Inflammatory macrophage treated with lipopolysaccharide for 1 hour (primary cell): ENCODE results near the gene DERL2.

Experiments used
- DNase-seq, 2 donors: peaks; one replicate each; pipeline ENCODE4 v3.0.0-alpha.2; 2020 to 2022

The DERL2 gene

DNA sequence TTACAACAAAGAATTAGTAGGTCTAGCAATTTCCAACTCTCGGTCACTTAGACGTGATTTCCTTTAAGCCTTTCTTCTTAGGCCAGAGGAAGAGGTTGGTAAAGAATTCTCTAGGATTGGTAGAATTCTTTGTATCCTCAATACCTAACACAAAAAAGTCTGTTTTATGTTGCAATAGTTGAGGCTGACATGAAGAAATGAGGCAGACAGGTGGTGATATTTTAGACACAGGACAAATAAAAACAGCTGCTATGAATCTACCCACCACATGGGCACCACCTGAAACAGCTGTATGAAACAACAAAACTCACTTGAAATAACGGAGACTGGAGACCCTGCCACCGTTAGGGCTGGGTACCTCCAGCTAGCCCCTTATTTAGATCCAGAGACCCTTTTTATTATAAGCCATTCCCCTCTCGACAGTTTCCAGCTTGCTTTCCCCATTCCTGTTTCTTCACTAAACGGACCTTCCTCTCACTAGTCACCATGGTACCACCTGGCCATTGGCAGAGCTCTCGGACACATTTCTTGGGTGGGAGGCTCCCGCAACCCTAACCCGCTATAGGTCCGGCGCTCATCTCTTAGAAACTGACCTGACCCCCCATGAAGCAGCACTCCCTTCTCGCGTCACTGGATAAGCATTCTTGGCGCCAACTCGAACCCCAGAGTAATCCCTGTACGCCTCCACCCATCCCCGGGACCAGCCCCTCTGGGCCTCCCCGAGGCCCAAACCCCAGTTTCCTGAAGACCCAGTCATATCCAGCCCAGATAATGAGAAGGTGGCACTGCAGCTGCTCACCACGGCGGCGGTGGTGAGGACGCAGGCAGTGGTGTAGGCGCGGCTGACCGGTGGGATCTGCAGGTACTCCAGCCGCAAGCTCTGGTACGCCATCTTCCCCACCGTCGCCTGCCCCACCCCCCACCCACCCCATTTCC is at the start of gene DERL2:
DERL2 (minus strand) TSS at position 909 of the 936 bp plus-strand sequence; CDS start at position 892, 17 bp downstream.
- DNase-seq, result peak; percentile 2 to 13

DNA sequence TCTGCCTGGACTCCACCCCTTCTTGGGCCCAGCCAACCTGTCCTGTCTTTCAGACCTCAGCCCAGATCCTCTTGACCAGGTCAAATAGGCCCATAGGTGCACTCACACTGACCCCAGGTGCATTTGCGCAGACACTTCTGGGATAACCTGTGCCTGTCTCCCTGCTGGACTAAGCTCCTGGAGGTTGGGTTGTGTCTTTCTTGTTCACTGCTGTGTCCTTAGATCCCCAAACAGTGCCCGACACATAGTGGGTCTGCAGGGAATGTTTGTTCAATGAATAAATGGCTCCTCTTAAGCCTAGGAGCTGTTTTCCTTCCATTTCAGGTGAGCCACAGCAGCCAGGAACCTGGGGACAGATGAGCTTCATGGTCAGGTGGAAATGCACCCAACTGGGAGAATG is 49.5 kb upstream of the DERL2 start:
- no peak for DNase-seq

- DNase-seq, result no peak
These were observed 47.7 kb upstream of the DERL2 start for GRCh38 chr17:5533486-5534315.

- no peak for DNase-seq
These were observed 46.6 kb upstream of the DERL2 start for GRCh38 chr17:5532581-5532980.

GRCh38 chr17:5531085-5531418 is 45.1 kb upstream of the DERL2 start:
- no peak for DNase-seq

DNA sequence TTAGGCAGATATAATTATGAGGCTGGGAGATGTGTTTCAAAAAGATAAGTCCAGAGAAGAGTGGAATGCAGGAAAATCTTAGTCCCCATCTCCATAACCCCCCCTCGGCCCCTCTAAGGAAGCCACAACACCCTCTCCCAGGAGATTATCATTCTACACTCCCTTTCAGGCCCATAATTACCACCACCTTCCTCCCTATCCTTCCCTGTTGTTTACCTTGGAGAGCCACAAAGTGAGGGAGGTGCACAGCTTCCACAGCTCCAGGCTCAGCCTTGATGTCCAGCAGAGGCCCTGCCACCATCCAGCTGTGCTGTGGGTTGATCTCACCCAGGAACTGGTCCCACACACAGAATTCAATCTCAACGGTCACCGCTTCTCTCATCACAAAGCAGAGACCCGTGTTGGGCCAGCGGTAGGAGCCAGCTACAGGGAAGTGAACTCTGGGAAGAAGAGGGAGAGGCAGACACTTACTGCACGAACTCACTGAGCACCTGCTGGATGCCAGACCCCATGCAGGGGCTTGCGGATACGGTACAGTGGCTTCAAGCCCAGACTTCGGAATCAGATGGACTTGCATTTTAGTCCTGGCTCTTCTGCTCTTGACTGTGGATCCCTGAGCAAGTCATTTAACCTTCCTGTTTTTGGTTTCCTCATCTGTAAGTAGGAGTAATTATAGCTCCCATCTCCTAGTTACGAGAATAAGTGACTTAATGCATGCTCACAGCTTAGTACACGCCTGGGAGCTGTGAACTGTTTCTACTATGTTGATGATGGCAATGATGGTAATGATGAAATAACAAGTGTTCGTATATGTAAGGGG is 44.5 kb upstream of the DERL2 start:
- peak; percentile 3 to 45 for DNase-seq

GRCh38 chr17:5527601-5528250 is 41.7 kb upstream of the DERL2 start:
- DNase-seq, result no peak

- DNase-seq, result peak; percentile 21 to 53
These were observed 41.0 kb upstream of the DERL2 start for GRCh38 chr17:5526821-5527598.

- DNase-seq, result no peak
These were observed 37.3 kb upstream of the DERL2 start for GRCh38 chr17:5523249-5523648.

DNA sequence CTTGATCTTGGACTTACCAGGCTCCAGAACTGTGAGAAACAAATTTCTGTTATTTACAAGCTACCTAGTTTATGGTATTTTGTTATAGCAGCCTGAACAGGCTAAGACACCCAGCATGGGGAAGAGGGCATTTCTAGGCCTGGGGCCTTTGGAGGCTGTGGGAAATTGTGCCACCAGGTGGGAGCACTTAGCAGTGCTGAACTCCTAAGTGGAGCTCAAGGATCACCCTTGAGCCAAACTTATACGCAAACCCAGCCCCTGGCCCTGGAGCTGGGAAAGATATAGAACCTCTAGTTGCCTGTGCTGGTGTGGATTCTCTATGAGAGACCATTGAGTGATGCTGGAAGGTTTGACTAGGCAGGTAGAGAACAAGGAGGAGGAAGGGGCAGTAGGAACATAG is 36.5 kb upstream of the DERL2 start:
- DNase-seq, result no peak

DNA sequence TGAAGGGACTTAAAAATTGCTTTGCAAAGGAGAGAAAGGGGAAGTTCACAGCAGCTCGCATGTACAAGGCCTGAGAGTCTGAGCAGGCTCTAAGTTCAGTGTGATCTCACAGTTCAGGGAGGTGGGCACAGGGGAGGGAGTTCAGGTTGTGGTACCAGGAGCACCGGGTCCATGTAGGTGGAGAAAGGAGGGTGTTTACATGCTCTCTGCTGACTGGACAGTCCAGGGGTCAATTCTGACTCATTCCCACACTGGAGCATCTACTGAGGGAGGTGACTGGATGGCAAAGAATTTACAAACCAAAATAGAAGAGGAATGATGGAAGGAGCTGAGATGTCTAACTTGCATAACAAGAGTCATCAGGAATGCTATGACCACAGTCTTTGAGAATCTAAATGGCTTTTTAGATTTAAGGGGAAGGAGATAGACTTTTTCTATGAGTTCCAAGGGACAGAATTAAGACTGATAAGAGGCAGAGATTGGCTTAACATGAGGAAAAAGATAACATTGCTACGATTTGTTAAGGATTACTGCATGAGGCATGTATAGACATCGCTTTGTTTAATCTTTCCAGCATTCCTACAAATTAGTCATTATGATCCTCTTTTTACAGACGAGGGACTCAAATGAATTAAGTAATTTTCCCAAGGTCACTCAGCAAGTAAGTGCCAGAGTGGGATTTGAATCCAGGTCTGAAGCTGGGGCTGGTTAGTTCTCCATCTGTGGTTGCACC is 30.2 kb upstream of the DERL2 start:
- no peak for DNase-seq

- DNase-seq, result no peak
These were observed 29.0 kb upstream of the DERL2 start for GRCh38 chr17:5514976-5515375.

DNA sequence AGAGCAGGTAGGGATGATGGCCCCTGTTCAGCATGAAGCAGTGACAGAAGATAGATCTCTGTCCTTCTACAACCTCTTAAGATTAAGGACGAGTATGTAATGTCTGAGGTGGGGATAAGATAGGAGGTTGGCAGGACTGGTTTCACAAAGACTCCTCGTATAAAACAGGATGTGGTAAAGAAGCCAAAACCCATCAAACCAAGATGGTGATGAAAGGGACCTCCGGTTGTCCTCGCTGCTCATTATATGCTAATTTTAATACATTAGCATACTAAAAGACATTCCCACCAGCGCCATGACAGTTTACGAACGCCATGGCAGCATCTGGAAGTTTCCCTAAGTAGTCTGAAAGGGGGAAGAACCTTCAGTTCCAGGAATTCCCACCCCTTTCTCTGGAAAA is 27.6 kb upstream of the DERL2 start:
- no peak for DNase-seq

- DNase-seq, result no peak
These were observed 25.6 kb upstream of the DERL2 start for GRCh38 chr17:5511401-5512225.

GRCh38 chr17:5510771-5511170 is 24.8 kb upstream of the DERL2 start:
- DNase-seq, result no peak

DNA sequence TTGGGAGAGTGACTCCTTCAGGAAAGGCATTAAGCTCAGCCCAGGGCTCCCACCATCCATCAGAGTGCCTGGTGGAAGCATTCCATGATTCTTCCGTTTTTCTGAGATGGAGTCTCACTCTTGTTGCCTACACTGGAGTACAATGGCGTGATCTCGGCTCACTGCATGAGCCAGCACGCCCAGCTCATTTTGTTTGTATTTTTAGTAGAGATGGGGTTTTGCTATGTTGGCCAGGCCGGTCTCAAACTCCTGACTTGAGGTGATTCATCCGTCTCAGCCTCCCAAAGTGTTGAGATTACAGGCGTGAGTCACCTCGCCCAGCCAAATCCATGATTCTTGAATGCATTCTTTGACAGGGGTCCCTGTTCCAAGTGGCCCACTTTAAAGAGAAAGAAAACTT is 23.5 kb upstream of the DERL2 start:
- no peak for DNase-seq

DNA sequence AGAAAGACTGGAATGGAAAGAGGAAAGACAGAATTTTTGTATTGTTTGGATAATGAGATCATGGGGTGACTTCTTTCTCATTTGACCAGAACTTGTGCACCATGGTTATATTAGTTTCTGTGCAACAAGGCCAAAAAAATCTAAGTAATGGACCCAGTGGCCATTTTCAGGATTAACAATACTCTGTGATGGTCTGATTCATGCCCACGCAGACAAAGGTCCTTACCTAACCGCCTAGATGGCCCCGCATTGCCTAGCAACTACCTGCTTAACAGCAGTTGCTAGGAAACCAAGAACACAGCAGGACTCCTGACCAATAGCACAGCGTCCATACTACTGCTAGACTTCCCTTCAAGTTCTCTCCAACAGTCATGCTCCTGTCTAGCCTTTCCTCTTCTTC is 22.8 kb upstream of the DERL2 start:
- no peak for DNase-seq

GRCh38 chr17:5506307-5506706 is 20.3 kb upstream of the DERL2 start:
- DNase-seq, result no peak

DNA sequence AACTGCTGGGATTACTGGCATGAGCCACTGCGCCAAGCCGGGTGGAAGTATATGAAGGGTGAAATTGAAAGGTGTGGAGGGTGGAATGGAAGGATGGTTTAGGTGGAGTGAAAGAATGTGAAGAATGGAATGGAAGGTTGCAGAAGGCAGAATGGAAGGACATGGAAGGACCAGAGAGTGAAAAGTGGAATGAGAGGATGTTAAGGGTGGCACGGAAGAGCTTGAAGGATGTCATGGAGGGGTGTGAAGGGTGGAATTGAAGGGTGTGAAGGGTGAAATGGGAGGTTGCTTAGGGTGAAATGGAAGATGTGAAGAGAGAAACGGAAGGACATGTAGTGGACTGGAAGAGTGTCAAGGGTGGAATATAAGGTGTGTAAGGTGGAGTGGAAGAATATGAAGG is 16.6 kb upstream of the DERL2 start:
- no peak for DNase-seq

DNA sequence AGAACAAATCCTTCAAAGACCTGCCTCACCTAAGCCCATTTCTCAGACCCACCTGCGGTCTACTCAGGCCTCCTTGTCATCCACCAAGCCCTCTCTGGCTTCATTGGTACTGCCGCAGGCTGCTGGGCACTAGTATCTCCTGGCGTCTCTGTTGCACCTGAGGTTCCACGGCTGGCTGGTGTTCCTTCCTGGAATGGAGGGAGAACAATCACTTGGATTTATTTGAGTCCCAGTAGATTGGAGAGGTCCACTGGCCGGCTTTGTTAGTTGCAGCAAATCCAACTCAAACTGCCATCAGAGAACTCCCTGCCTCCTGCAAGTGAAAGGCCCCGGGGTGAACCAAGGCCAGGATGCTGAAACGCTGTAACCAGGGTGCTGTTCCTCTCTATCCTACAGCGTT is 15.7 kb upstream of the DERL2 start:
- DNase-seq, result no peak
